Activated CD4-positive, alpha-beta T cell treated with anti-CD3 and anti-CD28 coated beads, Interleukin-2, Interleukin-4, amounts not matched to agents 100 ng/mL and 50 ng/mL, durations not matched to agents 16 hours and 8 hours (primary cell): Measurements from ENCODE around the gene BCL7A.

Experiments
- DNase-seq: peaks from one replicate; pipeline ENCODE4 v3.0.0-alpha.2; 2020; ENCODE audit warnings: low spot score

BCL7A gene

GRCh38 chr12:122001466-122002209, 20.0 kb upstream of the BCL7A start:
- DNase-seq, result no peak

GRCh38 chr12:122003651-122004611, 17.8 kb upstream of the BCL7A start:
- no peak for DNase-seq

GRCh38 chr12:122004633-122005071, 17.0 kb upstream of the BCL7A start:
- no peak for DNase-seq

GRCh38 chr12:122005252-122005776, 16.4 kb upstream of the BCL7A start:
- no peak for DNase-seq

- no peak for DNase-seq
Observed at GRCh38 chr12:122006186-122006926, 15.3 kb upstream of the BCL7A start.

- DNase-seq, result no peak
Observed at GRCh38 chr12:122009741-122010140, 11.9 kb upstream of the BCL7A start.

- DNase-seq, result no peak
Observed at GRCh38 chr12:122012184-122012583, 9.5 kb upstream of the BCL7A start.

GRCh38 chr12:122013136-122013535, 8.5 kb upstream of the BCL7A start:
- no peak for DNase-seq

- DNase-seq, result no peak
Observed at GRCh38 chr12:122013791-122014590, 7.7 kb upstream of the BCL7A start.

- no peak for DNase-seq
Observed at GRCh38 chr12:122014781-122015180, 6.9 kb upstream of the BCL7A start.

- DNase-seq, result no peak
Observed at GRCh38 chr12:122018457-122018856, 3.2 kb upstream of the BCL7A start.

GRCh38 chr12:122018937-122019336, 2.7 kb upstream of the BCL7A start:
- no peak for DNase-seq

GRCh38 chr12:122020795-122021192, 890 bp upstream of the BCL7A start:
- DNase-seq, result no peak

- DNase-seq, result no peak
Observed at GRCh38 chr12:122021193-122021821, 377 bp upstream of the BCL7A start.

- peak; percentile 19 for DNase-seq
Observed at GRCh38 chr12:122022393-122023338, 982 bp downstream of the BCL7A start.

- no peak for DNase-seq
Observed at GRCh38 chr12:122023339-122024131, 1.9 kb downstream of the BCL7A start.

- DNase-seq, result no peak
Observed at GRCh38 chr12:122024132-122024785, 2.6 kb downstream of the BCL7A start.

GRCh38 chr12:122026706-122027333, 5.1 kb downstream of the BCL7A start:
- no peak for DNase-seq
